ENCODE measurements around the gene SOCS7. TPM values are rescaled to one million over a fixed set of nuclear protein-coding genes. Genes with fewer than 3 reads are reported as not detected.

The SOCS7 gene
- total RNA-seq, 1 donor from 2014 or later, result 16.8 TPM

GRCh38 chr17:38400286-38400685, 48.6 kb downstream of the SOCS7 start:
- Mint-ChIP-seq H3K9me3 (ENCODE audit: unreplicated experiment) (no peaks in the 10 kb centered on the region), H3K4me3 (ENCODE audit: unreplicated experiment) (no peak overlapping the region), H3K4me1 (ENCODE audit: low read depth, unreplicated experiment) (no peaks in the 10 kb centered on the region), H3K27ac (ENCODE audit: unreplicated experiment) (no peak overlapping the region), H3K27me3 (ENCODE audit: low read depth, unreplicated experiment) (no peaks in the 10 kb centered on the region), H3K36me3 (ENCODE audit: low read depth, unreplicated experiment) (peaks cover 33% of the 10 kb centered on the region)
- no peak for TF ChIP-seq EZH2 (IDR thresholded peaks at IDR 0.05; ENCODE audit: insufficient read depth, low read length)
- TF ChIP-seq, protein P1, sequence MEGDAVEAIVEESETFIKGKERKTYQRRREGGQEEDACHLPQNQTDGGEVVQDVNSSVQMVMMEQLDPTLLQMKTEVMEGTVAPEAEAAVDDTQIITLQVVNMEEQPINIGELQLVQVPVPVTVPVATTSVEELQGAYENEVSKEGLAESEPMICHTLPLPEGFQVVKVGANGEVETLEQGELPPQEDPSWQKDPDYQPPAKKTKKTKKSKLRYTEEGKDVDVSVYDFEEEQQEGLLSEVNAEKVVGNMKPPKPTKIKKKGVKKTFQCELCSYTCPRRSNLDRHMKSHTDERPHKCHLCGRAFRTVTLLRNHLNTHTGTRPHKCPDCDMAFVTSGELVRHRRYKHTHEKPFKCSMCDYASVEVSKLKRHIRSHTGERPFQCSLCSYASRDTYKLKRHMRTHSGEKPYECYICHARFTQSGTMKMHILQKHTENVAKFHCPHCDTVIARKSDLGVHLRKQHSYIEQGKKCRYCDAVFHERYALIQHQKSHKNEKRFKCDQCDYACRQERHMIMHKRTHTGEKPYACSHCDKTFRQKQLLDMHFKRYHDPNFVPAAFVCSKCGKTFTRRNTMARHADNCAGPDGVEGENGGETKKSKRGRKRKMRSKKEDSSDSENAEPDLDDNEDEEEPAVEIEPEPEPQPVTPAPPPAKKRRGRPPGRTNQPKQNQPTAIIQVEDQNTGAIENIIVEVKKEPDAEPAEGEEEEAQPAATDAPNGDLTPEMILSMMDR (IDR thresholded peaks at IDR 0.05; ENCODE audit: insufficient read depth, low read depth, low read length), result no peak
- DNase-seq (ENCODE audit: low read depth) (no peak), FAIRE-seq (no peak)
- no peak overlapping the region for H3K4me2 ChIP-seq (ENCODE audit: low read length)
- no peaks in the 10 kb centered on the region for H4K20me1 ChIP-seq (ENCODE audit: insufficient read depth, low read length)
- no peak overlapping the region for H3K9ac ChIP-seq (ENCODE audit: low read length)
- H3K27me3 ChIP-seq (ENCODE audit: insufficient read depth, low read length), result no peaks in the 10 kb centered on the region
- no peak overlapping the region for H2AFZ ChIP-seq (ENCODE audit: low read depth, low read length)
- no peaks in the 10 kb centered on the region for H3K4me1 ChIP-seq (ENCODE audit: insufficient read depth, low read length)
- peaks cover 14% of the 10 kb centered on the region for H3K36me3 ChIP-seq (ENCODE audit: insufficient read depth, low read length)
- H3K4me3 ChIP-seq (ENCODE audit: insufficient read depth, low read depth, low read length), result no peak overlapping the region
- no peak overlapping the region for H3K27ac ChIP-seq (ENCODE audit: low read depth, low read length)
- H3K9me3 ChIP-seq (ENCODE audit: insufficient read depth, low read depth, low read length), result no peaks in the 10 kb centered on the region
- no peaks in the 10 kb centered on the region for H3K79me2 ChIP-seq (ENCODE audit: insufficient read depth, low read length)

- TF ChIP-seq, protein P1 (IDR thresholded peaks at IDR 0.05; ENCODE audit: insufficient read depth, low read depth, low read length), result no peak
- no peak for TF ChIP-seq EZH2 (IDR thresholded peaks at IDR 0.05; ENCODE audit: insufficient read depth, low read length)
- Histone ChIP-seq H3K27ac (ENCODE audit: low read depth, low read length) (no peak overlapping the region), H3K9me3 (ENCODE audit: insufficient read depth, low read depth, low read length) (no peaks in the 10 kb centered on the region), H3K27me3 (ENCODE audit: insufficient read depth, low read length) (no peaks in the 10 kb centered on the region), H3K36me3 (ENCODE audit: insufficient read depth, low read length) (peaks cover 10% of the 10 kb centered on the region), H3K4me1 (ENCODE audit: insufficient read depth, low read length) (no peaks in the 10 kb centered on the region), H2AFZ (ENCODE audit: low read depth, low read length) (no peak overlapping the region), H3K79me2 (ENCODE audit: insufficient read depth, low read length) (no peaks in the 10 kb centered on the region), H3K4me3 (ENCODE audit: insufficient read depth, low read depth, low read length) (no peak overlapping the region), H3K9ac (ENCODE audit: low read length) (no peak overlapping the region), H4K20me1 (ENCODE audit: insufficient read depth, low read length) (no peaks in the 10 kb centered on the region), H3K4me2 (ENCODE audit: low read length) (no peak overlapping the region)
- no peak for DNase-seq (ENCODE audit: low read depth)
- Mint-ChIP-seq H3K36me3 (ENCODE audit: low read depth, unreplicated experiment) (peaks cover 22% of the 10 kb centered on the region), H3K4me3 (ENCODE audit: unreplicated experiment) (no peak overlapping the region), H3K27me3 (ENCODE audit: low read depth, unreplicated experiment) (no peaks in the 10 kb centered on the region), H3K9me3 (ENCODE audit: unreplicated experiment) (no peaks in the 10 kb centered on the region), H3K4me1 (ENCODE audit: low read depth, unreplicated experiment) (no peaks in the 10 kb centered on the region), H3K27ac (ENCODE audit: unreplicated experiment) (no peak overlapping the region)
- FAIRE-seq, result no peak
Observed at GRCh38 chr17:38401459-38401858, 49.8 kb downstream of the SOCS7 start.

DNA sequence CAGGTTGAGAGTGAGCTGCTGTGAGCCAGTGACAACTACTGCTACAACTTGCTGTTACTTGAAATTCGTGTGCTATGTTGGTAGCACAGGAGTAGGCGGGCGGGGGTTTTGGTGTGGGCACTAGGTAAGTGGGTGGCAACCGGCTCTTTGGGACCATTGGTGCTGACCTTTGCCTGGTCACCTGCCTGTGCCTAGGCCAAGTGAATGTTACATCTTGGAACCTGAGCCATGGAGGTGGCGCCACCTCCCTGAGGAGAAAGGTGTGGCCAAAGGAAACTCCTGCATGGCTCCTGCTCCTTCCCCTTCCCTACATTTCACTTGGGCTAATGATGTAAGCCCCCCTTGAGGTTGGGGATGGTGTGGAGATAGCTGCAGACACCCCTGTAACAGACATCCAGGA, 51.3 kb downstream of the SOCS7 start:
- H3K4me3 ChIP-seq (ENCODE audit: insufficient read depth, low read depth, low read length), result no peak overlapping the region
- Mint-ChIP-seq H3K27ac (ENCODE audit: unreplicated experiment) (no peak overlapping the region), H3K9me3 (ENCODE audit: unreplicated experiment) (no peaks in the 10 kb centered on the region), H3K4me1 (ENCODE audit: low read depth, unreplicated experiment) (no peaks in the 10 kb centered on the region), H3K36me3 (ENCODE audit: low read depth, unreplicated experiment) (peaks cover 16% of the 10 kb centered on the region), H3K4me3 (ENCODE audit: unreplicated experiment) (no peak overlapping the region), H3K27me3 (ENCODE audit: low read depth, unreplicated experiment) (no peaks in the 10 kb centered on the region)
- H3K79me2 ChIP-seq (ENCODE audit: insufficient read depth, low read length), result no peaks in the 10 kb centered on the region
- FAIRE-seq, result no peak
- no peak for DNase-seq (ENCODE audit: low read depth)
- H3K4me1 ChIP-seq (ENCODE audit: insufficient read depth, low read length), result no peaks in the 10 kb centered on the region
- no peaks in the 10 kb centered on the region for H3K27me3 ChIP-seq (ENCODE audit: insufficient read depth, low read length)
- H3K27ac ChIP-seq (ENCODE audit: low read depth, low read length), result no peak overlapping the region
- TF ChIP-seq, protein P1 (IDR thresholded peaks at IDR 0.05; ENCODE audit: insufficient read depth, low read depth, low read length), result no peak
- TF ChIP-seq EZH2 (IDR thresholded peaks at IDR 0.05; ENCODE audit: insufficient read depth, low read length), result no peak
- no peak overlapping the region for H3K4me2 ChIP-seq (ENCODE audit: low read length)
- H4K20me1 ChIP-seq (ENCODE audit: insufficient read depth, low read length), result no peaks in the 10 kb centered on the region
- no peak overlapping the region for H3K9ac ChIP-seq (ENCODE audit: low read length)
- H3K9me3 ChIP-seq (ENCODE audit: insufficient read depth, low read depth, low read length), result no peaks in the 10 kb centered on the region
- H2AFZ ChIP-seq (ENCODE audit: low read depth, low read length), result no peak overlapping the region
- H3K36me3 ChIP-seq (ENCODE audit: insufficient read depth, low read length), result peaks cover 5% of the 10 kb centered on the region
